Colonic mucosa (tissue), 4 donors: ENCODE measurements around the gene BCORL1. TPM values are rescaled to one million over a fixed set of nuclear protein-coding genes. Genes with fewer than 3 reads are reported as not detected.

Experiments used
- DNase-seq: peaks from one replicate; pipeline ENCODE4 v3.0.0-alpha.2; 2020
- H3K27ac ChIP-seq: fragments of 200-600 bp; one replicate; pipeline ENCODE4 v1.8.0; 2021
- H3K27me3 ChIP-seq: fragments of 200-600 bp; one replicate; pipeline ENCODE4 v1.8.0; 2021
- H3K36me3 ChIP-seq: fragments of 200-600 bp; one replicate; pipeline ENCODE4 v1.8.0; 2021
- H3K4me1 ChIP-seq: fragments of 200-600 bp; one replicate; pipeline ENCODE4 v1.8.0; 2021; ENCODE audit warnings: mild to moderate bottlenecking
- H3K4me3 ChIP-seq: fragments of 200-600 bp; one replicate; pipeline ENCODE4 v1.8.0; 2021
- H3K9ac ChIP-seq, 2 donors: one replicate each; pipeline ENCODE4 v1.7.0; 2013; ENCODE audit warnings: control low read depth in 2 of 2, low read depth in 2 of 2, low read length in 2 of 2
- H3K9me3 ChIP-seq: fragments of 200-600 bp; one replicate; pipeline ENCODE4 v1.8.0; 2021
- CTCF ChIP-seq: fragments of 200-600 bp; IDR thresholded peaks from one replicate; pipeline ENCODE4 v1.8.0; 2022; ENCODE audit warnings: antibody characterized with exemption, mild to moderate bottlenecking
- intact Hi-C: fragments of 100-400 bp; cut with DNase I; formaldehyde crosslinking; loops from one replicate; pipeline ENCODE4 v1.14.1; 2022
- total RNA-seq, 2 donors: library from RNA; stranded (reverse); fragmentation: NEBNext Ultra II Directional in 1 of 2; extraction: Animal tissue kit (Norgen Biotek cat#: 25700) in 1 of 2; gene quantifications; one replicate each; pipeline ENCODE4 v1.2.1, GENCODE V29; 2021
- donor health status: healthy.
- donor health status: DM: no; HTN: no; CAD: no.
- donor health status: DM: no; HTN: no; CAD: no.

The BCORL1 gene
- total RNA-seq, 2 donors from 2014 or later, result 8.3 to 14.4 TPM

- Histone ChIP-seq H3K27me3 (no peaks in the 10 kb centered on the region), H3K4me1 (no peaks in the 10 kb centered on the region), H3K9ac (no peak overlapping the region), H3K9me3 (no peaks in the 10 kb centered on the region), H3K4me3 (no peak overlapping the region), H3K27ac (no peak overlapping the region), H3K36me3 (no peaks in the 10 kb centered on the region)
- DNase-seq, result no peak
- intact Hi-C loops, result no loop called here
- no peak for TF ChIP-seq CTCF
These were observed 121.2 kb downstream of the BCORL1 start for GRCh38 chrX:130103605-130104004.

DNA sequence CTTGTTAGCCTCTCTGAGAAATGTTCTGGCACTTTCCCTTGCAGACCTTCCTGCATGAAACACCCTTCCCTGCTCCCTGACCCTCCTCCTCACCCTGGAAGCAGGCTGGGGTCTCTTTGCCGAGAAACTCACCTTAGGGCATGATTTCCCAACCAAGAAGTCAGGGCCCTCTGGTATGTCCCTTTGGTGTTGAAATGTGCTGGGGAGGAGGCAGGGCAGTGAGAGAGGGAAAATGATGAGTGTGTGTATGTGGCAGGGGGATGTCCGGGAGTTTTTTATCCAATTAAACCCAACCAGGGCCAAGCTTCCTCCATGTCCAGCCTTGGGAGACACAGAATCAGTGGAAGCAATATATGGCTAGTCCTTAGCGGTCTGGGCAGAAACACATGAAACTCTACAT is 122.8 kb downstream of the BCORL1 start:
- Histone ChIP-seq H3K27me3 (no peaks in the 10 kb centered on the region), H3K27ac (no peak overlapping the region), H3K36me3 (no peaks in the 10 kb centered on the region), H3K9me3 (no peaks in the 10 kb centered on the region), H3K9ac (no peak overlapping the region), H3K4me3 (no peak overlapping the region), H3K4me1 (no peaks in the 10 kb centered on the region)
- intact Hi-C loops, result no loop called here
- DNase-seq, result no peak
- no peak for TF ChIP-seq CTCF

- intact Hi-C loops, result no loop called here
These were observed 123.6 kb downstream of the BCORL1 start for GRCh38 chrX:130106071-130106470.

More at GRCh38 chrX:130106071-130106470, 123.6 kb downstream of the BCORL1 start:
- no peaks in the 10 kb centered on the region for H3K4me1 ChIP-seq
- no peak overlapping the region for H3K9ac ChIP-seq
- no peak overlapping the region for H3K27ac ChIP-seq
- H3K4me3 ChIP-seq, result no peak overlapping the region
- no peak for TF ChIP-seq CTCF
- no peak for DNase-seq
- H3K9me3 ChIP-seq, result no peaks in the 10 kb centered on the region
- no peaks in the 10 kb centered on the region for H3K36me3 ChIP-seq
- no peaks in the 10 kb centered on the region for H3K27me3 ChIP-seq

Other genes with a start within 250 kb of the BCORL1 start
- 10 to 100 TPM in 1 of 2 donors, 1 to 10 TPM in 1; 2.6 to 11.7 TPM for gene XPNPEP2, start 243.7 kb upstream of the BCORL1 start, total RNA-seq
- gene SASH3, start 202.7 kb upstream of the BCORL1 start, total RNA-seq, result 1 to 10 TPM; 2.9 to 4.5 TPM
- gene ZDHHC9, start 138.7 kb upstream of the BCORL1 start, total RNA-seq, result 10 to 100 TPM; 39.5 to 41.5 TPM
- gene UTP14A, start 76.5 kb upstream of the BCORL1 start, total RNA-seq, result 10 to 100 TPM in 1 of 2 donors, 1 to 10 TPM in 1; 9.9 to 17.4 TPM
- 10 to 100 TPM; 30.6 to 42.4 TPM for gene ELF4, start 127.9 kb downstream of the BCORL1 start, total RNA-seq
- gene AIFM1, start 183.2 kb downstream of the BCORL1 start, total RNA-seq, result 10 to 100 TPM; 85.2 to 89.0 TPM
- under 1 TPM in 1 of 2 donors, not detected in 1; 0.50 TPM for gene RAB33A, start 189.3 kb downstream of the BCORL1 start, total RNA-seq